HepG2 (cell line): Measurements from ENCODE around the gene VSTM4. TPM values are rescaled to one million over a fixed set of nuclear protein-coding genes. Genes with fewer than 3 reads are reported as not detected.

Experiments
- ATAC-seq: fragments of 200-7000 bp; cut with Tn5 transposase; 3 replicates; pipeline ENCODE4 v1.9.1; 2020; ENCODE audit warnings: mild to moderate bottlenecking, moderate library complexity
- BruUV-seq: library from RNA; stranded (reverse); fragments of 400-500 nt; replicated peaks from 2 replicates; lab custom pipeline; 2021; lab: Mats Ljungman, UMichigan
- CTCF ChIA-PET: fragments of 300-600 bp; formaldehyde crosslinking; extraction: SDS; loops from one replicate; lab custom pipeline; 2021; ENCODE audit warnings: low total read pairs, inconsistent platforms, low intra/inter-chr PET ratio; lab: Yijun Ruan, JAX
- POLR2A ChIA-PET: fragments of 350-600 bp; sonication (Branson Sonifier 250); formaldehyde crosslinking; loops from one replicate; lab custom pipeline; 2020; ENCODE audit warnings: antibody characterized with exemption, inconsistent platforms; lab: Yijun Ruan, JAX
- DNase-seq: peaks from one replicate; pipeline ENCODE4 v3.0.0-alpha.2; 2015; ENCODE audit warnings: low spot score
- FAIRE-seq: peaks from 3 replicates; lab custom pipeline; 2011; peaks lifted over from hg19 to GRCh38; lab: Jason Lieb, UNC
- H2AFZ ChIP-seq: one replicate; pipeline ENCODE4 v1.6.1; 2011; ENCODE audit warnings: low read length, inconsistent platforms
- H3K27ac ChIP-seq: fragments of 300-600 bp; 3 replicates; pipeline ENCODE4 v1.8.0; 2011; ENCODE audit warnings: mixed run types, mild to moderate bottlenecking, mixed read lengths, low read length, inconsistent platforms; ENCODE audit not compliant: insufficient read depth; ENCODE audit errors: extremely low read length
- H3K27me3 ChIP-seq, 2 experiments: fragments of 200-600 bp in 1 of 2; 2 replicates in 1 of 2; 3 replicates in 1 of 2; pipeline versions ENCODE4 v1.6.0 to v1.8.0; 2011; ENCODE audit warnings: low read length in 2 of 2, mild to moderate bottlenecking in 2 of 2, moderate library complexity in 2 of 2, inconsistent platforms in 1 of 2; ENCODE audit not compliant: insufficient read depth in 2 of 2, control insufficient read depth in 1 of 2
- H3K36me3 ChIP-seq, 2 experiments: fragments of 200-600 bp in 1 of 2; replicated peaks in 1 of 2; 2 replicates in 1 of 2; 3 replicates in 1 of 2; pipeline versions ENCODE4 v1.5.1 to v1.8.0; 2011; ENCODE audit warnings: low read length in 2 of 2, inconsistent platforms in 1 of 2; ENCODE audit not compliant: insufficient read depth in 2 of 2, control insufficient read depth in 1 of 2
- H3K4me1 ChIP-seq: 2 replicates; pipeline ENCODE4 v1.5.1; 2012; ENCODE audit warnings: low read length, inconsistent platforms; ENCODE audit not compliant: insufficient read depth
- H3K4me2 ChIP-seq: 2 replicates; pipeline ENCODE4 v1.6.0; 2011; ENCODE audit warnings: low read depth, low read length, inconsistent platforms
- H3K4me3 ChIP-seq, 3 experiments: fragments of 200-600 bp in 1 of 3; sonication (generic), shearing (Covaris generic) in 1 of 3; replicated peaks in 1 of 3; 2 replicates each; pipeline ENCODE4 v1.5.1; 2011 to 2016; ENCODE audit warnings: low read length in 3 of 3, inconsistent platforms in 2 of 3, low read depth in 2 of 3, mild to moderate bottlenecking in 2 of 3, control low read depth in 1 of 3, mixed read lengths in 1 of 3; ENCODE audit not compliant: insufficient read depth in 1 of 3
- H3K79me2 ChIP-seq: one replicate; pipeline ENCODE4 v1.6.1; 2011; ENCODE audit warnings: low read length, inconsistent platforms; ENCODE audit not compliant: insufficient read depth
- H3K9ac ChIP-seq: 2 replicates; pipeline ENCODE4 v1.6.0; 2011; ENCODE audit warnings: mild to moderate bottlenecking, low read depth, low read length, inconsistent platforms; ENCODE audit not compliant: insufficient read depth
- H3K9me3 ChIP-seq: 2 replicates; pipeline ENCODE4 v1.5.1; 2012; ENCODE audit warnings: mild to moderate bottlenecking, low read length
- H4K20me1 ChIP-seq: 2 replicates; pipeline ENCODE4 v1.6.0; 2011; ENCODE audit warnings: inconsistent platforms, mild to moderate bottlenecking, low read length, moderate library complexity; ENCODE audit not compliant: insufficient read depth
- CREM ChIP-seq, 2 experiments: sonication (generic) in 1 of 2; formaldehyde crosslinking in 1 of 2; IDR thresholded peaks; 2 replicates each; pipeline versions ENCODE4 v1.4.0 to v1.6.1; 2016 to 2020; ENCODE audit warnings: antibody characterized with exemption in 1 of 2, mild to moderate bottlenecking in 1 of 2, missing genetic modification reagents in 1 of 2
- ETV5 ChIP-seq: IDR thresholded peaks from 2 replicates; pipeline ENCODE4 v1.6.1; 2018; ENCODE audit warnings: missing biosample characterization, missing genetic modification reagents, inconsistent platforms, borderline replicate concordance
- LCORL ChIP-seq, 2 experiments: fragments of 450-650 bp in 1 of 2; sonication (generic) in 1 of 2; formaldehyde crosslinking in 1 of 2; IDR thresholded peaks; 2 replicates each; pipeline versions ENCODE4 v1.5.0 to v1.6.1; 2017 to 2020; ENCODE audit warnings: antibody characterized with exemption in 1 of 2, missing genetic modification reagents in 1 of 2
- NFIC ChIP-seq: IDR thresholded peaks from 2 replicates; pipeline ENCODE4 v1.6.1; 2012; ENCODE audit warnings: mild to moderate bottlenecking, low read length, inconsistent platforms
- NR2C2 ChIP-seq: sonication (generic); formaldehyde crosslinking; IDR thresholded peaks from 2 replicates; pipeline ENCODE4 v1.4.0; 2020; ENCODE audit warnings: missing genetic modification reagents, mild to moderate bottlenecking, moderate library complexity, borderline replicate concordance
- SOX5 ChIP-seq: IDR thresholded peaks from 2 replicates; pipeline ENCODE4 v1.6.1; 2016; ENCODE audit warnings: borderline replicate concordance
- ZFP41 ChIP-seq: sonication (generic); formaldehyde crosslinking; IDR thresholded peaks from 2 replicates; pipeline ENCODE4 v1.4.0; 2020; ENCODE audit warnings: mild to moderate bottlenecking, missing genetic modification reagents, borderline replicate concordance
- ZHX2 ChIP-seq, 2 experiments: sonication (generic) in 1 of 2; formaldehyde crosslinking in 1 of 2; IDR thresholded peaks; 2 replicates each; pipeline versions ENCODE4 v1.6.1 to v1.9.0; 2014 to 2022; ENCODE audit warnings: antibody characterized with exemption in 1 of 2, borderline replicate concordance in 1 of 2, inconsistent platforms in 1 of 2, low read depth in 1 of 2, missing genetic modification reagents in 1 of 2
- ZKSCAN8 ChIP-seq: IDR thresholded peaks from 2 replicates; pipeline ENCODE4 v1.6.1; 2016; ENCODE audit warnings: borderline replicate concordance, missing genetic modification reagents, missing compliant biosample characterization
- ZNF552 ChIP-seq: sonication (generic); formaldehyde crosslinking; IDR thresholded peaks from 2 replicates; pipeline ENCODE4 v1.9.0; 2022; ENCODE audit warnings: missing genetic modification reagents, mild to moderate bottlenecking, borderline replicate concordance
- ZNF567 ChIP-seq: sonication (generic); formaldehyde crosslinking; IDR thresholded peaks from 2 replicates; pipeline ENCODE4 v1.8.1; 2023; ENCODE audit warnings: mild to moderate bottlenecking, missing genetic modification reagents, borderline replicate concordance
- ZNF570 ChIP-seq: sonication (generic); formaldehyde crosslinking; IDR thresholded peaks from 2 replicates; pipeline ENCODE4 v1.4.0; 2020; ENCODE audit warnings: mild to moderate bottlenecking, missing genetic modification reagents, borderline replicate concordance
- WGBS: methylation state at CpG from one replicate; pipeline ENCODE4 v1.1.6; 2017; ENCODE audit warnings: low lambda C conversion rate; 5-methylcytosine and 5-hydroxymethylcytosine counted together
- in situ Hi-C: cut with HindIII; loops from 2 replicates; pipeline ENCODE4 v1.10.0; 2017; ENCODE audit warnings: low pct_unique_long_range_greater_than_20kb; ENCODE audit not compliant: extremely low pct_ligation_motif_present
- intact Hi-C: fragments of 100-400 bp; cut with micrococcal nuclease; formaldehyde crosslinking; loops from one replicate; pipeline ENCODE4 v1.10.0; 2022; ENCODE audit not compliant: unreplicated experiment
- polyA plus RNA-seq, 8 experiments: library from polyadenylated mRNA; depleted of rRNA in 3 of 8; stranded (reverse) in 7 of 8; unstranded in 1 of 8; fragments of >200 nt; fragmentation: Illumina TruSeq in 4 of 8; extraction: Trizol in 4 of 8; gene quantifications; 2 replicates each; pipeline versions ENCODE4 v1.2.1 to v1.2.3, GENCODE V29; 2011 to 2016; ENCODE audit warnings: low read depth in 4 of 8, missing spikeins in 1 of 8, mixed read lengths in 1 of 8; ENCODE audit not compliant: insufficient read depth in 1 of 8
- total RNA-seq, 5 experiments: library from RNA; depleted of rRNA; stranded (reverse); fragments of >200 nt; fragmentation: Illumina TruSeq; extraction: Trizol; gene quantifications; 2 replicates each; pipeline ENCODE4 v1.2.3, GENCODE V29; 2016; ENCODE audit warnings: low read depth in 1 of 5

The VSTM4 gene
- total and polyA plus RNA-seq, 2 of the 13 experiments (the other 11 are each of a cell fraction or from before 2014, with no cell fraction given): not detected

GRCh38 chr10:49070701-49071100 lies 44.6 kb downstream of the VSTM4 start:
- no peak for FAIRE-seq
- DNase-seq: no peak

More at GRCh38 chr10:49070701-49071100, 44.6 kb downstream of the VSTM4 start:
- ATAC-seq: no peak
- Histone ChIP-seq H4K20me1 (no peaks in the 10 kb centered on the region), H3K4me2 (no peak overlapping the region), H2AFZ (no peak overlapping the region), H3K9ac (no peak overlapping the region), H3K9me3 (no peaks in the 10 kb centered on the region), H3K79me2 (no peaks in the 10 kb centered on the region), H3K27me3 (no peaks in the 10 kb centered on the region; a peak in 1 of 5 replicates), H3K4me3 (no peak overlapping the region), H3K4me1 (no peaks in the 10 kb centered on the region), H3K36me3 (no peaks in the 10 kb centered on the region), H3K27ac (no peak overlapping the region)
- POLR2A ChIA-PET: no interaction called here
- intact Hi-C loops: no loop called here
- no peak for TF ChIP-seq CREM (IDR thresholded peaks at IDR 0.05)
- TF ChIP-seq CREM (CRISPR knock-in tag; IDR thresholded peaks at IDR 0.05): no peak
- TF ChIP-seq ZHX2 (IDR thresholded peaks at IDR 0.05; ENCODE audit: low read depth): no peak
- no peak for TF ChIP-seq ZHX2 (CRISPR knock-in tag; IDR thresholded peaks at IDR 0.05; ENCODE audit: borderline replicate concordance)
- no peak for TF ChIP-seq ETV5 (CRISPR knock-in tag)
- TF ChIP-seq LCORL (IDR thresholded peaks at IDR 0.05): no peak
- TF ChIP-seq LCORL (CRISPR knock-in tag; IDR thresholded peaks at IDR 0.05): no peak
- TF ChIP-seq NR2C2 (CRISPR knock-in tag): no peak
- no peak for TF ChIP-seq SOX5 (CRISPR knock-in tag)
- no peak for TF ChIP-seq ZKSCAN8 (CRISPR knock-in tag)
- no peak for TF ChIP-seq ZFP41 (CRISPR knock-in tag)
- TF ChIP-seq NFIC: no peak
- TF ChIP-seq ZNF570 (CRISPR knock-in tag): no peak
- TF ChIP-seq ZNF567 (CRISPR knock-in tag): no peak
- TF ChIP-seq ZNF552: no peak
- in situ Hi-C loops: no loop called here
- CTCF ChIA-PET: no interaction called here
- WGBS: 0% methylated on average over 2 of the region's 4 CpGs
- BruUV-seq: no TSS peak
